Peyer's patch (tissue), 4 donors: ENCODE measurements around the gene TMTC2. TPM values are rescaled to one million over a fixed set of nuclear protein-coding genes. Genes with fewer than 3 reads are reported as not detected.

Experiments
- DNase-seq, 3 donors: peaks; one replicate each; pipeline ENCODE4 v3.0.0-alpha.2; 2017 to 2019
- H3K27ac ChIP-seq, 4 donors: fragments of 200-600 bp; sonication (generic); one replicate each; pipeline ENCODE4 v1.5.1; 2016 to 2019
- H3K27me3 ChIP-seq, 2 donors: fragments of 200-600 bp; sonication (generic); one replicate each; pipeline ENCODE4 v1.5.1; 2019
- H3K36me3 ChIP-seq, 3 donors: fragments of 200-600 bp; sonication (generic); one replicate each; pipeline ENCODE4 v1.5.1; 2016 to 2019
- H3K4me1 ChIP-seq, 4 donors: fragments of 200-600 bp; sonication (generic); one replicate each; pipeline ENCODE4 v1.5.1; 2016 to 2019
- H3K4me3 ChIP-seq, 4 donors: fragments of 200-600 bp; sonication (generic); 1 replicate in 3 of 4; 2 replicates in 1 of 4; pipeline ENCODE4 v1.5.1; 2016 to 2019; ENCODE audit warnings: mild to moderate bottlenecking in 1 of 4
- H3K9me3 ChIP-seq, 4 donors: fragments of 200-600 bp; sonication (generic); one replicate each; pipeline ENCODE4 v1.5.1; 2016 to 2019; ENCODE audit warnings: mild to moderate bottlenecking in 1 of 4
- POLR2A ChIP-seq, 2 donors: fragments of 450-650 bp; IDR thresholded peaks; one replicate each; pipeline ENCODE4 v1.5.1; 2017; ENCODE audit warnings: antibody characterized with exemption in 2 of 2, mild to moderate bottlenecking in 2 of 2, moderate library complexity in 2 of 2
- total RNA-seq, 4 donors: library from RNA; depleted of rRNA; stranded (reverse); fragments of >200 nt; gene quantifications; one replicate each; pipeline ENCODE4 v1.1.0, GENCODE V29; 2016
- TF ChIP-seq, protein P1 (sequence below), 6 experiments: fragments of 450-650 bp in 4 of 6; fragments of 200-600 bp in 2 of 6; sonication (generic) in 1 of 6; IDR thresholded peaks; one replicate each; pipeline ENCODE4 v1.5.1; 2017 to 2019; ENCODE audit warnings: antibody characterized with exemption in 6 of 6, mild to moderate bottlenecking in 3 of 6, moderate library complexity in 1 of 6

The TMTC2 gene
- total RNA-seq, 4 donors from 2014 or later = 7.0 to 19.8 (median 8.5) TPM

- Histone ChIP-seq H3K4me1 (no peaks in the 10 kb centered on the region), H3K27ac (no peak overlapping the region), H3K9me3 (no peaks in the 10 kb centered on the region), H3K27me3 (no peaks in the 10 kb centered on the region), H3K4me3 (no peak overlapping the region), H3K36me3 (no peaks in the 10 kb centered on the region)
- no peak for DNase-seq
- no peak for TF ChIP-seq POLR2A (IDR thresholded peaks at IDR 0.05)
- TF ChIP-seq, protein P1, sequence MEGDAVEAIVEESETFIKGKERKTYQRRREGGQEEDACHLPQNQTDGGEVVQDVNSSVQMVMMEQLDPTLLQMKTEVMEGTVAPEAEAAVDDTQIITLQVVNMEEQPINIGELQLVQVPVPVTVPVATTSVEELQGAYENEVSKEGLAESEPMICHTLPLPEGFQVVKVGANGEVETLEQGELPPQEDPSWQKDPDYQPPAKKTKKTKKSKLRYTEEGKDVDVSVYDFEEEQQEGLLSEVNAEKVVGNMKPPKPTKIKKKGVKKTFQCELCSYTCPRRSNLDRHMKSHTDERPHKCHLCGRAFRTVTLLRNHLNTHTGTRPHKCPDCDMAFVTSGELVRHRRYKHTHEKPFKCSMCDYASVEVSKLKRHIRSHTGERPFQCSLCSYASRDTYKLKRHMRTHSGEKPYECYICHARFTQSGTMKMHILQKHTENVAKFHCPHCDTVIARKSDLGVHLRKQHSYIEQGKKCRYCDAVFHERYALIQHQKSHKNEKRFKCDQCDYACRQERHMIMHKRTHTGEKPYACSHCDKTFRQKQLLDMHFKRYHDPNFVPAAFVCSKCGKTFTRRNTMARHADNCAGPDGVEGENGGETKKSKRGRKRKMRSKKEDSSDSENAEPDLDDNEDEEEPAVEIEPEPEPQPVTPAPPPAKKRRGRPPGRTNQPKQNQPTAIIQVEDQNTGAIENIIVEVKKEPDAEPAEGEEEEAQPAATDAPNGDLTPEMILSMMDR (IDR thresholded peaks at IDR 0.05) = no peak
Measured at GRCh38 chr12:83074358-83074894, 387.7 kb downstream of the TMTC2 start.

GRCh38 chr12:83075471-83075870, 388.8 kb downstream of the TMTC2 start:
- no peaks in the 10 kb centered on the region for H3K9me3 ChIP-seq
- no peak for DNase-seq
- TF ChIP-seq POLR2A (IDR thresholded peaks at IDR 0.05) = no peak
- TF ChIP-seq, protein P1 (IDR thresholded peaks at IDR 0.05) = no peak
- H3K4me3 ChIP-seq = no peak overlapping the region
- H3K27ac ChIP-seq = no peak overlapping the region
- no peaks in the 10 kb centered on the region for H3K27me3 ChIP-seq
- H3K36me3 ChIP-seq = no peaks in the 10 kb centered on the region
- H3K4me1 ChIP-seq = no peaks in the 10 kb centered on the region

DNA sequence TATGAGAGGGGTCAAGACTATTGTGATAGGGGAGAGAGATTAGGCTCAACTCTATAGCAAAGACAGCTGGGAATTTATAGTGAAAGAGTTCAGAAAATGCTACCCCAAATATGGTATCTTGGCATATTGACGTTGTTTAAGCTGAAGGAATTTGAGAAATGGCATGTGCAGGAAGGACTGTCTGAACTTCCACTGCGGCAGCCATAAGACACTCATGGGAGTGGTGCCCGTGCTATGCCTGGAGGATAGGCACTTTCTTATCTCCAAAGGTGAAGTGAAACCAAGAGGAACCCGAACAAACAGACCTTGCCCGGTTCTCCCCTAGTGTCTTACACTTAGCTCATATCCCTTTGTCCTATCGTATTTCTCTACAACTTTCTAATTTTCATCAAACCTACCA, 390.3 kb downstream of the TMTC2 start:
- Histone ChIP-seq H3K36me3 (no peaks in the 10 kb centered on the region), H3K9me3 (no peaks in the 10 kb centered on the region), H3K27me3 (no peaks in the 10 kb centered on the region), H3K27ac (no peak overlapping the region), H3K4me3 (no peak overlapping the region), H3K4me1 (no peaks in the 10 kb centered on the region)
- TF ChIP-seq, protein P1 (IDR thresholded peaks at IDR 0.05) = no peak
- no peak for TF ChIP-seq POLR2A (IDR thresholded peaks at IDR 0.05)
- no peak for DNase-seq

DNA sequence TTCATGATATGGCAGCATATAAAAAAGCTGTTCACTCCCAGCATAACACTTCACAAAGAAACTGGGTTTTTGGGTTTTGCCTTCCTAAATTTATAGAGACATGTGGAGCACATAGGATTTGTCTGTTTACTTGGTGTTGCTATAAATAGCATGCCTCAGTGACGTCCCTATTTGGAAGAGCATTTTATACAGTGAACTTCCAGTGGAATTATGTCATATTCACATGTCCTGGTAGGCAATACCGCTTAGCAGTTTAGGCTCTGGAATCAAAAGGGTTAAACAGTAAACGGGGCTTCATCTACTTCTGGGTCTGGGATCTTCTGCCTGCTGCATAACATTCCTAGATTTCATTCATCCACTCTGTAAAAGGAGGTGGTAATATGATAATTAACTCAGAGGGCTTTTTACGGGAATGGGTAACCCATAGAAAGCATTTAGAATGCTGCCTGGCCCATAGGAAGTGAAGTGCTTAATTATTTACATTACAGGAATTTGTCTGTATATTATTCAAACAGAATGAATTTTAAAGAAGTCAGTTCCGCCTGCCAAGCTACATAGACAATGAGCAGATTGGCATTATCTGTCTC, 396.1 kb downstream of the TMTC2 start:
- Histone ChIP-seq H3K27ac (no peak overlapping the region), H3K4me1 (no peaks in the 10 kb centered on the region), H3K36me3 (no peaks in the 10 kb centered on the region), H3K9me3 (no peaks in the 10 kb centered on the region), H3K4me3 (no peak overlapping the region), H3K27me3 (no peaks in the 10 kb centered on the region)
- DNase-seq = no peak
- TF ChIP-seq POLR2A (IDR thresholded peaks at IDR 0.05) = no peak
- TF ChIP-seq, protein P1 (IDR thresholded peaks at IDR 0.05) = no peak

- H3K27me3 ChIP-seq = no peaks in the 10 kb centered on the region
- no peaks in the 10 kb centered on the region for H3K36me3 ChIP-seq
- H3K9me3 ChIP-seq = no peaks in the 10 kb centered on the region
- DNase-seq = no peak
- no peaks in the 10 kb centered on the region for H3K4me1 ChIP-seq
- no peak for TF ChIP-seq POLR2A (IDR thresholded peaks at IDR 0.05)
- TF ChIP-seq, protein P1 (IDR thresholded peaks at IDR 0.05) = no peak
- no peak overlapping the region for H3K27ac ChIP-seq
- H3K4me3 ChIP-seq = no peak overlapping the region
Measured at GRCh38 chr12:83083616-83084015, 396.9 kb downstream of the TMTC2 start.
